HEK293 (cell line): ENCODE results near the gene KCTD17.

Experiments used
- CTCF ChIA-PET: fragments of 350-600 bp; formaldehyde crosslinking; extraction: SDS; loops from one replicate; lab custom pipeline; 2021; ENCODE audit warnings: antibody characterized with exemption; lab: Yijun Ruan, JAX
- POLR2A ChIA-PET: fragments of 300-600 bp; formaldehyde crosslinking; extraction: SDS; loops from one replicate; lab custom pipeline; 2020; ENCODE audit warnings: antibody characterized with exemption, inconsistent platforms; lab: Yijun Ruan, JAX
- H3K27ac ChIP-seq: fragments of 200-500 bp; sonication (Bioruptor generic); 2 replicates; pipeline ENCODE4 v1.5.1; 2014; ENCODE audit warnings: low read depth, low read length, control low read depth, inconsistent platforms; ENCODE audit errors: extremely low read depth
- H3K36me3 ChIP-seq, 2 experiments: fragments of 200-500 bp in 1 of 2; sonication (Bioruptor generic) in 1 of 2; 1 replicate in 1 of 2; 2 replicates in 1 of 2; pipeline ENCODE4 v1.5.1; 2014 to 2017; ENCODE audit warnings: inconsistent platforms in 2 of 2, low read length in 2 of 2; ENCODE audit not compliant: control insufficient read depth in 2 of 2, insufficient read depth in 1 of 2
- H3K4me1 ChIP-seq: fragments of 200-500 bp; sonication (Bioruptor generic); 2 replicates; pipeline ENCODE4 v1.5.1; 2014; ENCODE audit warnings: mild to moderate bottlenecking, low read length, inconsistent platforms; ENCODE audit not compliant: control insufficient read depth, insufficient read depth
- H3K4me3 ChIP-seq: 2 replicates; pipeline ENCODE4 v1.5.1; 2011; ENCODE audit warnings: low read depth, mild to moderate bottlenecking, control low read depth, low read length, moderate library complexity
- H3K9me3 ChIP-seq: fragments of 200-500 bp; sonication (Bioruptor generic); 2 replicates; pipeline ENCODE4 v1.5.1; 2014; ENCODE audit warnings: low read depth, low read length, inconsistent platforms; ENCODE audit not compliant: control insufficient read depth, insufficient read depth
- BCL11A ChIP-seq: fragments of 450-650 bp; formaldehyde crosslinking; IDR thresholded peaks from 2 replicates; pipeline ENCODE4 v1.5.1; 2016; ENCODE audit warnings: low read depth, missing biosample characterization, missing genetic modification characterization
- GLIS1 ChIP-seq: fragments of 450-650 bp; formaldehyde crosslinking; IDR thresholded peaks from 2 replicates; pipeline ENCODE4 v1.5.1; 2016; ENCODE audit warnings: missing biosample characterization, missing genetic modification characterization
- PRDM2 ChIP-seq: fragments of 450-650 bp; formaldehyde crosslinking; IDR thresholded peaks from 2 replicates; pipeline ENCODE4 v1.5.1; 2016; ENCODE audit warnings: missing biosample characterization, missing genetic modification characterization, borderline replicate concordance
- REPIN1 ChIP-seq: fragments of 450-650 bp; formaldehyde crosslinking; IDR thresholded peaks from 2 replicates; pipeline ENCODE4 v1.5.1; 2017; ENCODE audit warnings: missing biosample characterization, missing genetic modification characterization, low read depth
- SALL2 ChIP-seq: fragments of 450-650 bp; formaldehyde crosslinking; IDR thresholded peaks from 2 replicates; pipeline ENCODE4 v1.5.0; 2017; ENCODE audit warnings: missing biosample characterization, mild to moderate bottlenecking, missing genetic modification characterization, borderline replicate concordance
- ZBTB44 ChIP-seq: fragments of 450-650 bp; IDR thresholded peaks from 2 replicates; pipeline ENCODE4 v1.5.1; 2018; ENCODE audit warnings: missing biosample characterization, mild to moderate bottlenecking, missing genetic modification characterization
- ZEB2 ChIP-seq: fragments of 450-650 bp; formaldehyde crosslinking; IDR thresholded peaks from 2 replicates; pipeline ENCODE4 v1.5.1; 2016; ENCODE audit warnings: missing biosample characterization, missing genetic modification characterization
- ZFP69B ChIP-seq: fragments of 450-650 bp; formaldehyde crosslinking; IDR thresholded peaks from 2 replicates; pipeline ENCODE4 v1.5.1; 2016; ENCODE audit warnings: missing biosample characterization, missing genetic modification characterization
- ZNF112 ChIP-seq: fragments of 450-650 bp; formaldehyde crosslinking; IDR thresholded peaks from 2 replicates; pipeline ENCODE4 v1.5.0; 2017; ENCODE audit warnings: missing biosample characterization, missing genetic modification characterization
- ZNF121 ChIP-seq: fragments of 450-650 bp; formaldehyde crosslinking; IDR thresholded peaks from 2 replicates; pipeline ENCODE4 v1.5.1; 2016; ENCODE audit warnings: missing biosample characterization, missing genetic modification characterization
- ZNF214 ChIP-seq: fragments of 450-650 bp; formaldehyde crosslinking; IDR thresholded peaks from 2 replicates; pipeline ENCODE4 v1.5.1; 2017; ENCODE audit warnings: missing biosample characterization, mild to moderate bottlenecking, missing genetic modification characterization, borderline replicate concordance
- ZNF266 ChIP-seq: fragments of 450-650 bp; formaldehyde crosslinking; IDR thresholded peaks from 2 replicates; pipeline ENCODE4 v1.5.1; 2016; ENCODE audit warnings: missing biosample characterization, missing genetic modification characterization, low read depth
- ZNF335 ChIP-seq: fragments of 450-650 bp; formaldehyde crosslinking; conservative IDR thresholded peaks from 2 replicates; pipeline ENCODE4 v1.5.1; 2016; ENCODE audit warnings: missing biosample characterization, missing genetic modification characterization
- ZNF37A ChIP-seq: fragments of 450-650 bp; IDR thresholded peaks from 2 replicates; pipeline ENCODE4 v1.5.1; 2018; ENCODE audit warnings: missing biosample characterization, missing genetic modification characterization
- ZNF394 ChIP-seq: fragments of 450-650 bp; formaldehyde crosslinking; IDR thresholded peaks from 2 replicates; pipeline ENCODE4 v1.5.1; 2016; ENCODE audit warnings: missing biosample characterization, missing genetic modification characterization, mild to moderate bottlenecking, moderate library complexity, borderline replicate concordance
- ZNF473 ChIP-seq: fragments of 450-650 bp; formaldehyde crosslinking; IDR thresholded peaks from 2 replicates; pipeline ENCODE4 v1.5.1; 2017; ENCODE audit warnings: missing biosample characterization, missing genetic modification characterization
- ZNF549 ChIP-seq: fragments of 450-650 bp; IDR thresholded peaks from 2 replicates; pipeline ENCODE4 v1.5.1; 2018; ENCODE audit warnings: missing biosample characterization, missing genetic modification characterization, mild to moderate bottlenecking, inconsistent platforms, moderate library complexity
- ZNF596 ChIP-seq: fragments of 450-650 bp; IDR thresholded peaks from 2 replicates; pipeline ENCODE4 v1.5.0; 2018; ENCODE audit warnings: missing biosample characterization, mild to moderate bottlenecking, missing genetic modification characterization, moderate library complexity
- ZNF621 ChIP-seq: fragments of 450-650 bp; formaldehyde crosslinking; IDR thresholded peaks from 2 replicates; pipeline ENCODE4 v1.5.1; 2017; ENCODE audit warnings: missing biosample characterization, missing genetic modification characterization
- ZNF658 ChIP-seq: fragments of 450-650 bp; formaldehyde crosslinking; IDR thresholded peaks from 2 replicates; pipeline ENCODE4; 2016; ENCODE audit warnings: missing biosample characterization, missing genetic modification characterization

KCTD17 gene

GRCh38 chr22:37090920-37091695, 39.6 kb downstream of the KCTD17 start (continued):
- TF ChIP-seq PRDM2: no peak
- TF ChIP-seq, all 188 proteins: peak for 16

- ChIA-PET CTCF (interaction anchor here (0.6 kb wide), 1 partner anchor 939 kb away, joined by 3 read pairs; no protein-coding TSS in a partner anchor), POLR2A (interaction anchor here (1.0 kb wide), 1 partner anchor 40 kb away, joined by 3 read pairs; the partner anchor contains the start of gene KCTD17)
- H3K36me3 ChIP-seq: no peaks in the 10 kb centered on the region
- no peaks in the 10 kb centered on the region for H3K9me3 ChIP-seq
- TF ChIP-seq ZNF335 (tag by site-specific recombination) (no peak), ZFP69B (tag by site-specific recombination) (no peak), REPIN1 (no peak), ZNF658 (tag by site-specific recombination) (no peak), ZNF37A (tag by site-specific recombination) (no peak), ZNF112 (tag by site-specific recombination) (no peak), ZNF121 (tag by site-specific recombination) (no peak), PRDM2 (no peak), SALL2 (tag by site-specific recombination) (no peak), ZBTB44 (tag by site-specific recombination) (no peak), ZNF621 (no peak), ZNF266 (tag by site-specific recombination) (no peak), GLIS1 (tag by site-specific recombination) (no peak), ZEB2 (tag by site-specific recombination) (no peak), ZNF394 (no peak), BCL11A (tag by site-specific recombination) (no peak), ZNF596 (tag by site-specific recombination) (no peak), ZNF549 (tag by site-specific recombination) (no peak), ZNF214 (tag by site-specific recombination) (no peak), ZNF473 (no peak)
- no peak overlapping the region for H3K27ac ChIP-seq
- no peak overlapping the region for H3K4me3 ChIP-seq
- H3K4me1 ChIP-seq: no peaks in the 10 kb centered on the region
These were observed 40.5 kb downstream of the KCTD17 start for GRCh38 chr22:37091994-37092393.
